K562 (cell line): ENCODE measurements around the gene OPTN.

ENCODE experiments used
- ATF3 ChIP-seq, 2 experiments: fragments of 450-650 bp in 1 of 2; sonication (generic) in 1 of 2; formaldehyde crosslinking in 1 of 2; IDR thresholded peaks in 1 of 2; conservative IDR thresholded peaks in 1 of 2; 2 replicates each; pipeline versions ENCODE4 v1.6.1 to v1.8.1; 2016 to 2023; ENCODE audit warnings: mild to moderate bottlenecking in 2 of 2, moderate library complexity in 2 of 2, inconsistent platforms in 1 of 2, missing genetic modification reagents in 1 of 2
- CTCF ChIP-seq, 3 experiments: IDR thresholded peaks in 2 of 3; conservative IDR thresholded peaks in 1 of 3; 2 replicates each; pipeline ENCODE4 v1.5.1; 2011 to 2012; ENCODE audit warnings: low read length in 3 of 3, mild to moderate bottlenecking in 3 of 3, control low read depth in 2 of 3, improper control_type of control experiment in 1 of 3, inconsistent platforms in 1 of 3, low read depth in 1 of 3, mixed read lengths in 1 of 3, moderate library complexity in 1 of 3; ENCODE audit not compliant: insufficient read depth in 2 of 3
- GABPB1 ChIP-seq: sonication (generic); formaldehyde crosslinking; IDR thresholded peaks from 2 replicates; pipeline ENCODE4 v1.8.0; 2022; ENCODE audit warnings: mild to moderate bottlenecking, missing genetic modification reagents
- IRF2 ChIP-seq: sonication (generic); formaldehyde crosslinking; IDR thresholded peaks from 2 replicates; pipeline ENCODE4 v1.8.1; 2022; ENCODE audit warnings: mild to moderate bottlenecking, missing genetic modification reagents
- NCOA2 ChIP-seq, 2 experiments: fragments of 450-650 bp; IDR thresholded peaks; 2 replicates each; pipeline ENCODE4 v1.6.1; 2018; ENCODE audit warnings: mild to moderate bottlenecking in 2 of 2, moderate library complexity in 1 of 2; ENCODE audit not compliant: partially characterized antibody in 2 of 2
- PTRF ChIP-seq: fragments of 450-650 bp; IDR thresholded peaks from 2 replicates; pipeline ENCODE4 v1.6.1; 2016; ENCODE audit warnings: mild to moderate bottlenecking, missing genetic modification characterization, missing compliant biosample characterization
- RBM39 ChIP-seq: fragments of 200-400 bp; formaldehyde crosslinking; optimal IDR thresholded peaks from 2 replicates; pipeline ENCODE3; 2018; ENCODE audit warnings: low read depth, low read length
- THRAP3 ChIP-seq: fragments of 450-650 bp; IDR thresholded peaks from 2 replicates; pipeline ENCODE4 v1.6.1; 2016; ENCODE audit warnings: mild to moderate bottlenecking, inconsistent platforms, borderline replicate concordance
- ZBTB26 ChIP-seq: fragments of 450-650 bp; formaldehyde crosslinking; IDR thresholded peaks from 2 replicates; pipeline ENCODE4 v1.4.0; 2022; ENCODE audit warnings: missing genetic modification characterization

GRCh38 chr10:13062803-13063202, 37.2 kb upstream of the OPTN start:
- TF ChIP-seq IRF2 (CRISPR knock-in tag) (no peak), CTCF (IDR thresholded peaks at IDR 0.05 in 2 of 3, conservative IDR thresholded peaks at IDR 0.05 in 1 of 3; ENCODE audit: insufficient read depth in 2 of 3, low read depth in 1 of 3, low read length in 3 of 3) (no peak), RBM39 (no peak), GABPB1 (CRISPR knock-in tag) (no peak), ZBTB26 (no peak), NCOA2 (IDR thresholded peaks at IDR 0.05; ENCODE audit: partially characterized antibody in 2 of 2) (no peak), PTRF (no peak), THRAP3 (no peak), ATF3 (IDR thresholded peaks at IDR 0.05) (peak; percentile 33; the same call in 1 of the 2 replicates), ATF3 (CRISPR knock-in tag; conservative IDR thresholded peaks at IDR 0.05) (no peak)
